SJSA1 (cell line): ENCODE results near the gene MYBL2. TPM values are rescaled to one million over a fixed set of nuclear protein-coding genes. Genes with fewer than 3 reads are reported as not detected.
A peak's percentile ranks its signal among the peaks of the same experiment; 100 is the strongest.
"Not testable (repeated sequence)": the region's sequence is repeated elsewhere in the genome, so short reads cannot be mapped to it uniquely, and the experiment has no call there.

Source experiments
- DNase-seq, 2 experiments: peaks; one replicate each; pipeline ENCODE4 v3.0.0-alpha.2; 2015 to 2020; ENCODE audit warnings: low spot score in 2 of 2, low read depth in 1 of 2
- H3K27ac ChIP-seq: fragments of 250-450 bp; sonication (Bioruptor Pico); 2 replicates; pipeline ENCODE4 v1.5.1; 2020; ENCODE audit warnings: mild to moderate bottlenecking, moderate library complexity
- H3K27me3 ChIP-seq: fragments of 250-450 bp; sonication (Bioruptor Pico); replicated peaks from 2 replicates; pipeline ENCODE4 v1.5.1; 2020; ENCODE audit warnings: mild to moderate bottlenecking, moderate library complexity
- H3K36me3 ChIP-seq: fragments of 250-450 bp; sonication (Bioruptor Pico); 2 replicates; pipeline ENCODE4 v1.5.1; 2020; ENCODE audit warnings: mild to moderate bottlenecking
- H3K4me1 ChIP-seq: fragments of 250-450 bp; sonication (Bioruptor Pico); replicated peaks from 2 replicates; pipeline ENCODE4 v1.6.1; 2021; ENCODE audit warnings: mild to moderate bottlenecking
- H3K4me3 ChIP-seq: fragments of 250-450 bp; sonication (Bioruptor Pico); 2 replicates; pipeline ENCODE4 v1.5.1; 2020; ENCODE audit warnings: mild to moderate bottlenecking
- H3K9me3 ChIP-seq: fragments of 250-450 bp; sonication (Bioruptor Pico); replicated peaks from 2 replicates; pipeline ENCODE4 v1.5.1; 2020; ENCODE audit warnings: mild to moderate bottlenecking
- total RNA-seq: library from RNA; depleted of rRNA; stranded (reverse); fragments of >200 nt; shearing (Covaris generic); gene quantifications from 2 replicates; pipeline ENCODE4 v1.2.3, GENCODE V29; 2014; rRNA removed

The MYBL2 gene
- total RNA-seq: 73.6 and 80.8 TPM in 2 replicates

DNA sequence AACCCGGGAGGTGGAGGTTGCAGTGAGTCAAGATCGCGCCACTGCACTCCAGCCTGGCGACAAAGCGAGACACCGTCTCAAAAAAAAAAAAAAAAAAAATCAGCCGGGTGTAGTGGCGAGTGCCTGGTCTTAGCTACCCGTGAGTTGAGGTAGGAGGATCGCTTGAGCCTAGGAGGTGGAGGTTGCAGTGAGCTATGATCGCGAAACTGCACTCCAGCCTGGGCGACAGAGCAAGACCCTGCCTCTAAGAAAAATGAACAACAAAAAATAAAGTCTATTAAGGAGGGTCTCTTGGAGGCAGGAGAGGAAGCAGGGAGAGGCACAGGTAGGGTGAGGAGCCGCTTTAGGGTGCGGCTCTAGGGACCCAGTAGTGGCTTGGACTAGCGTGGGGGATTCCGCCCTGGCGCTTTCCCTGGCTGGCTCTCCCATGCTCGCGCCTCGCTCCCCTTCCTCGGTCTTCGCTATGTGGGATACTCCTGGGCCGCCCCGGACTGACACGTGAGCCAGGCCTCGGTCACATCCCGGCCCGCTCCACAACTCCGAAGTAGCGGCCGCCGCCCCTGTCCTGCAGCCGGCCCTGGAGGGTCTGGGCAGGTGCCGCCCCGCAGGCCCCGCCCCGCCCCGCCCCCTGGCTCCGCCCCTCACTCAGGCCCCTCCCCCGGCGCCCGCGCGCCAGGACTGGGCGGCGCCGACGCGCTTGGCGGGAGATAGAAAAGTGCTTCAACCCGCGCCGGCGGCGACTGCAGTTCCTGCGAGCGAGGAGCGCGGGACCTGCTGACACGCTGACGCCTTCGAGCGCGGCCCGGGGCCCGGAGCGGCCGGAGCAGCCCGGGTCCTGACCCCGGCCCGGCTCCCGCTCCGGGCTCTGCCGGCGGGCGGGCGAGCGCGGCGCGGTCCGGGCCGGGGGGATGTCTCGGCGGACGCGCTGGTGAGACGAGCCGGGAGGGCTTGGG is at the start of gene MYBL2:
TSS of gene MYBL2 (plus strand) at position 739 of the 953 bp plus-strand sequence. CDS start at position 909, 170 bp downstream.
- Histone ChIP-seq H3K4me1 (peaks cover 15% of the 10 kb centered on the region), H3K27ac (peak within 1 kb of the TSS; percentile 58)
- peak; percentile 28 to 69 for DNase-seq

DNA sequence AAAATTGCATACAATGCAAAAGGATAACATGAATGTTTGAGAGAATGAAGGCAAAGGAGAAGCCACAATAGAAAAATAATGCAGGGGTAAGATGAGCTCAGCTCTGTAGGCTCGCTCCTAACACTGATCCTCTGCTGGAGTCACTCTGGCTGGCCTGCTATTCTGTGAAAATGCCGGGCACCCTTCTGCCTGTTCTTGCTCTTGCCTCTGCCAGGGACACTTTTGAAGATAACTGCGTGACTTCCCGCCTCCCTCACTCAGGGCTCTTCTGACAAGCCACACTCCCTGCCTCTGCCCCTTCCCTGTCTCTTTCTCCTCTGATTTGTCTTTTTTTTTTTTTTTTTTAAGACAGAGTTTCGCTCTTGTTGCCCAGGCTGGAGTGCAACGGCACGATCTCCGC is 35.3 kb upstream of the MYBL2 start:
- H3K27me3 ChIP-seq: no peaks in the 10 kb centered on the region
- peaks cover 11% of the 10 kb centered on the region for H3K36me3 ChIP-seq
- H3K4me1 ChIP-seq: no peaks in the 10 kb centered on the region
- H3K4me3 ChIP-seq: no peak overlapping the region
- H3K9me3 ChIP-seq: no peaks in the 10 kb centered on the region
- no peak for DNase-seq
- H3K27ac ChIP-seq: no peak overlapping the region

More for the DNA sequence above, at the start of gene MYBL2:
- peaks cover 2% of the 10 kb centered on the region; the same call in 1 of the 2 replicates for H3K9me3 ChIP-seq
- peaks cover 7% of the 10 kb centered on the region for H3K36me3 ChIP-seq
- H3K4me3 ChIP-seq: peak within 1 kb of the TSS; percentile 61
- H3K27me3 ChIP-seq: no peaks in the 10 kb centered on the region

DNA sequence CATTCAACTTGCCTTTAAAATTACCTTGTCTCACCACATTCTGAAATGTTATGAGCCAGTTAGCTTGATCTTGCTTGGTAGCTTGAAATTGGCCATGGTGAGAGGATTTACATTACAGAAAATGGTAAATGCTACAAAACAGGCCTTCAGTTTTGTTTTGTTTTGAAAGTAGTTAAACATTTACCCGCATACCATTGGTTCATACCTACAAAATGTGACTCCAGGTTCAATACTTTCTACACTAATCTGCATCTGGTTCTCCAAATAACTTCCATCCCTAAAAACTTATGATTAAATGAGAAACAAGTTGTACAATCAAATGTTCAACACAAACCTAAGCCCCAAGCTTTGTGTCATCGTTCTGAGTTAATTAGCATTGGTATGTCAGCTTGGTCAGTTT is 30.5 kb upstream of the MYBL2 start:
- H3K4me1 ChIP-seq: no peaks in the 10 kb centered on the region
- H3K27me3 ChIP-seq: no peaks in the 10 kb centered on the region
- no peaks in the 10 kb centered on the region for H3K9me3 ChIP-seq
- no peak overlapping the region for H3K4me3 ChIP-seq
- peaks cover 31% of the 10 kb centered on the region for H3K36me3 ChIP-seq
- no peak for DNase-seq
- no peak overlapping the region for H3K27ac ChIP-seq

DNA sequence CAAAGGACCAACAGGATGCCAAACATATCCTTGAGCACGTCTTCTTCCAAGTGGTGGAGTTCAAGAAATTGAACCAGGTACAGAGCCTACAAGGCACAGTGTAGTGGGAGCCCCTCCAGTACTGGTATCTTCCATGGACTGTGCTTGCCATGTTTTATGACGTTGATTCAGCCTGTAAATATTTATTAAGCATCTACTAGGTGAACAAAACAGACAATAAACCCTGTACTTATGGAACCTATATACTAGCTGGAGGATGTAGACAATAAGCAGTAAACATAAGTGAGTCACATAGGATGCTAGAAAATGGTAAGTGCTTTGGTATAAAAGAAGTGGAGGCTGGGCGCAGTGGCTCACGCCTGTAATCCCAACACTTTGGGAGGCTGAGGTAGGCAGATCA is 24.4 kb upstream of the MYBL2 start:
- Histone ChIP-seq H3K27me3 (no peaks in the 10 kb centered on the region), H3K4me3 (no peak overlapping the region), H3K9me3 (no peaks in the 10 kb centered on the region), H3K4me1 (no peaks in the 10 kb centered on the region), H3K27ac (no peak overlapping the region), H3K36me3 (peaks cover 24% of the 10 kb centered on the region)
- DNase-seq: no peak

DNA sequence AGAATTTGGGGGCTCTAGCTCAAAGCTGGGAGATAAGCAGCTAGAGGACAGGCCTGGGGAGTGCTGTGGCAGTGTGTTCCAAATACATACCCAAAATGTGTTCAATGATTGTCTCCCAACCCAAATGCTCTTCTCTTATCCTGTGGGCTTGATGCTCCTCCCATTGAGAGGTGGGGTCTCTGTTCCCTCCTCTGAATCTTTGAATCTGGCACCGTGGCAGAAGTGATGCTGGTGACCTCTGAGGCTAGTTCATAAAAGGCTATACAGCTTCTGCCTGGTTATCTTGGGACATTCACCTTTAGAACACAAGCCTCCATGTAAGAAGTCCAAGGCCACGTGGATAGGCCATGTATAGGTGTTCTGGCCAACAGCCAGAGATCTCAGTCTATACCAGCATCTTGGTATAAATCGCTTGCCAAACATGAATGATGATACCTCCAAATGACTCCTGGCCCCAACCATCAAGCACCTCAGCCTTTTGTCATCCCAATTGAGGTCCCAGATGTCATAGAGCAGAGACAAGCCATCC is 15.9 kb upstream of the MYBL2 start:
- no peak for DNase-seq
- Histone ChIP-seq H3K27me3 (no peaks in the 10 kb centered on the region), H3K9me3 (no peaks in the 10 kb centered on the region), H3K4me1 (no peaks in the 10 kb centered on the region), H3K36me3 (no peaks in the 10 kb centered on the region), H3K4me3 (no peak overlapping the region), H3K27ac (no peak overlapping the region)

DNA sequence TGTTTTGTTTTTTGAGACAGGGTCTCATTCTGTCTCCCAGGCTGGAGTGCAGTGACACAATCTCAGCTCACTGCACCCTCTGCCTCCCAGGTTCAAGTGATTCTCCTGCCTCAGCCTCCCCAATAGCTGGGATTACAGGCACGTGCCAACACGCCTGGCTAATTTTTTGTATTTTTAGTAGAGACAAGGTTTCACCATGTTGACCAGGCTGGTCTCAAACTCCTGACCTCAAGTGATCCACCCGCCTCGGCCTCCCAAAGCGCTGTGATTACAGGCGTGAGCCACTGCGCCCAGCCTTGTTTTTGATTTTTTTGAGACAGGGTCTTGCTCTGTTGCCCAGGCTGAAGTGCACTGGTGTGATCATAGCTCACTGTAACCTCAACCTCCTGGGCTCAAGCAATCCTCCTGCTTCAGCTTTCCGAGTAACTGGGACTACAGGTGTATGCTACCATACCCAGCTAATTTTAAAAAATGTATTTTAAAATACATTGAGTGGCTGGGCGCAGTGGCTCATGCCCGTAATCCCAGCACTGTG is 15.2 kb upstream of the MYBL2 start:
- not testable (repeated sequence) for DNase-seq, H3K4me1 ChIP-seq, H3K36me3 ChIP-seq, H3K27ac ChIP-seq, H3K27me3 ChIP-seq, H3K9me3 ChIP-seq, H3K4me3 ChIP-seq

DNA sequence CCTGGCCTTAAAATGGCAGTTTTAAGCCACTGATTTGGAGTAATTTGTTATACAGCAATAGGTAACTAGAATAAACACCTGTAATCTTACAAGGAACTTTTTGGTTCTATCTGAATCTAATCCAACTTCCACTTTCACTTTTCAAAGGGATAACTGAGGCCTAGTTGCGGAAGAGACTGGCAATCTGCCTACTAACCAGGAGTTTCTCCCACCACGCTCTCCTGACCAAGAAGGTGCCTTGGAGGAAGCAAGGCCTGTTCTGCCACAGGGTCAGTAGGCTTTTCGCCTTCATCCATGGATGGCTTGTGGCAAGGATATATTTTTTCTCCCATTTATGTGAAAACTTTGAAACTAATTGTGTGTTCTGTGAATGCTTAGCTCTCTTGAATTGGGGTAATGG is 12.9 kb upstream of the MYBL2 start:
- H3K36me3 ChIP-seq: no peaks in the 10 kb centered on the region
- no peaks in the 10 kb centered on the region for H3K27me3 ChIP-seq
- H3K27ac ChIP-seq: no peak overlapping the region
- peaks cover 9% of the 10 kb centered on the region for H3K4me1 ChIP-seq
- no peaks in the 10 kb centered on the region for H3K9me3 ChIP-seq
- DNase-seq: no peak
- no peak overlapping the region for H3K4me3 ChIP-seq

DNA sequence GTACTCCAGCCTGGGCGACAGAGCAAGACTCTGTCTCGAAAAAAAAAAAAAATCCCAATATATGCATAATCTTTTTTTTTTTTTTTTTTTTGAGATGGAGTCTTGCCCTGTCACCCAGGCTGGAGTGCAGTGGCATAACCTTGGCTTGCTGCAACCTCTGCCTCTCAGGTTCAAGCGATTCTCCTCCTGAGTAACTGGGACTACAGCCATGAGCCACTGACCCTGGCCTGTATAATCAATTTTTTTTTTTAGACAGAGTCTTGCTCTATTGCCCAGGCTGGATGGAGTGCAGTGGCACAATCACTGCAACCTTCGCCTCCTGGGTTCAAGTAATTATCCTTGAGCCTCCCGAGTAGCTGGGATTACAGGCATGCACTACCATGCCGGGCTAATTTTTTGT is 11.7 kb upstream of the MYBL2 start:
- not testable (repeated sequence) for H3K4me3 ChIP-seq, H3K27me3 ChIP-seq, DNase-seq, H3K4me1 ChIP-seq, H3K27ac ChIP-seq, H3K9me3 ChIP-seq, H3K36me3 ChIP-seq

DNA sequence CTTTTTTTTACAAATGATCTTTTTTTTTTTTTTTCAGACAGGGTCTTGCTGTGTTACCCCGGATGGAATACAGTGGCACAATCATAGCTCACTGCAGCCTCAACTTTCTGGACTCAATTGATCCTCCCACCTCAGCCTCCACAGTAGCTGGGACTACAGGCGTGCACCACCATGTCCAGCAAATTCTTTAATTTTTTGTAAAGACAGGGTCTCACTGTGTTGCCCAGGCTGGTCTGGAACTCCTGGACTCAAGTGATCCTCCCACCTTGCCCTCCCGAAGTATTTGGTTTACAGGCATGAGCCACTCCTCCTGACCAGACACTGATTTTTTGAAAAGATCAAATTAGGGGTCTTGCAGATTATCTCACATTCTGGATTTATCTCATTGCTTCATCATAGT is 11.0 kb upstream of the MYBL2 start:
- no peaks in the 10 kb centered on the region for H3K36me3 ChIP-seq
- DNase-seq: no peak
- no peak overlapping the region for H3K4me3 ChIP-seq
- peaks cover 9% of the 10 kb centered on the region for H3K4me1 ChIP-seq
- H3K27ac ChIP-seq: no peak overlapping the region
- no peaks in the 10 kb centered on the region for H3K9me3 ChIP-seq
- H3K27me3 ChIP-seq: no peaks in the 10 kb centered on the region

DNA sequence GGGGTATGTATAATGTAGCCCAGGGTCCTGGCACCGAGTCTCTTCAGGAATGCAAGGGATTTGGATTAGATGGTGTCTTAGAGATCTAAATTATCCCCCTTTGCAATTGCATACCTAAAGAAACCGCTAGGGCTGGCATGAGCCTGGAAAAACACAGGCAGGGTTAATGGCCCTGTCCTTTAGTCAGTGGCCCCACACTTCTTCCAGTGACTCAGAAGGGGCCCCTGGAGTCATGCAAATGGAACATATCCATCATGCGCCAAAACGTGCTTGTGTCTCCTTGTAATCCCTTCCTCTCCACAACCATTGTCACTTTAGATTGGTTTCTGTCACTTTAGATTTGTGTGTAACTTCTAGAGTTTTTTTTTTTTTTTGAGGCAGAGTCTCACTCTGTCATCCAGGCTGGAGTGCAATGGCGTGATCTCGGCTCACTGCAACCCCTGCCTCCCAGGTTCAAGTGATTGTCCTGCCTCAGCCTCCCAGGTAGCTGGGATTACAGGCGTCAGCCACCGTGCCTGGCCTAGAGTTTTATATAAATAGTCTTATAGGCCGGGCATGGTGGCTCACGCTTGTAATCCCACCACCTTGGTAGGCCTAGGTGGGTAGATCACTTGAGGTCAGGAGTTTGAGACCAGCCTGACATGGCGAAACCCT is 8.7 kb upstream of the MYBL2 start:
- H3K4me1 ChIP-seq: peaks cover 9% of the 10 kb centered on the region
- peak overlapping the region; percentile 52 for H3K4me3 ChIP-seq
- DNase-seq: no peak
- H3K27me3 ChIP-seq: no peaks in the 10 kb centered on the region
- no peaks in the 10 kb centered on the region for H3K36me3 ChIP-seq
- no peaks in the 10 kb centered on the region for H3K9me3 ChIP-seq
- no peak overlapping the region for H3K27ac ChIP-seq

DNA sequence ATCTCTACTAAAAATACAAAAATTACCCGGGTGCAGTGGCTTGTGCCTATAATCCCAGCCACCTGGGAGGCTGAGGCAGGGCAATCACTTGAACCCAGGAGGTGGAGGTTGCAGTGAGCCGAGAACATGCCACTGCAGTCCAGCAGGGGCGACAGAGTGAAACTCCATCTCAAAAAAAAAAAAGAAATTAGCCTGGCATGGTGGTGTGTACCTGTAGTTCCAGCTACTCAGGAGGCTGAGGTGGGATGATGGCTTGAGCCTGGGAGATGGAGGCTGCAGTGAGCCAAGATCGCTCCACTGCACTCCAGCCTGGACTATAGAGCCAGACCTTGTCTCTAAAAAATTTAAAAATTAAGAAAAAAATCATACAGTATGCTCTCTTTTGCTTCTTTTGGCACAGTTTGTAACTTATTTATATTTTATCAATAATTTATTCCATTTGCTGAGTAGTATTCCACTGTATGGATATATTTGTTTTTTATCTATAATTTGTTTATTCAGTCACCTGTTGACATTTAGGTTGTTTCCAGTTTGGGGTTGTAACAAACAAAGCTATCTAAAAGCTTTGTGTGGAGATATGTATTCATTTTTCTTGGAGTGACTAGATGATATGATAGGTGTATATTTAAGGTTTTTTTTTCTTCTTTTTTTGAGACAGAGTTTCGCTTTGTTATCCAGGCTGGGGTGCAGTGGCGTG is 8.0 kb upstream of the MYBL2 start:
- Histone ChIP-seq H3K27me3 (no peaks in the 10 kb centered on the region), H3K4me3 (no peak overlapping the region), H3K9me3 (no peaks in the 10 kb centered on the region), H3K36me3 (no peaks in the 10 kb centered on the region), H3K27ac (no peak overlapping the region), H3K4me1 (peaks cover 9% of the 10 kb centered on the region)
- no peak for DNase-seq

DNA sequence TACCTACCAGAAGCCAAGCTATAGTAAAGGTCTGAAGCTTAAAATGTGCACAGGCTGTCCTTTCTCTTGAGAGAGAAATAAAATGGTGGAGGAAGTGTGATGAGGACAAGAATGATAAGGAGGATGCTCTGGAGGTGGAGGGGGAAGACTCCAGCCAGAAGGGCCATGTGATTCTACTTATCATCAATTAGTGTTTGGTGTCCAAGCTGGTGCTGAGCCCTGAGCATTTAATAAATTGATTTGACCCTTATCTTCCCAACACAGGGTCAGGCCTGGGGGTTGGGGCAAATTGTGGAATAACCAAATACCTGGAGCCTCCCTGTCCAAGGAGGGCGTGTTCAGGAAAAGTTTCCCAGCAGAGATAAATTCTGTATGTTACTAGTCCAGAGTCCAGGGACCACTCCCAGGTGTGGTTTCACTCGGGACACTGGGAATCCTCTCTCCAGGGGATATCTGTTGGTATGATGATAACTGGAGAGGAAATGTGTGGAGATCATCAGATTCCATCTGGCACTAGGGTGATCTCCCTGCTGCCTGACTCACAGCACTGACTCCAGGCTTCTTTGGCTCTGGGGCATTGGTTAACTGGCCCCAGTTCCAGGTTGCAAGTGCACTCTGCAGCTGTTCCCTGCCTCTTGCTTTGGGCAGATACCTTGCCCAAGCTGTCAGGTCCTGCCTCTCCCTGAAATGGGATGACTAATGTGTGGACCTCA is 3.8 kb upstream of the MYBL2 start:
- H3K27me3 ChIP-seq: no peaks in the 10 kb centered on the region
- DNase-seq: no peak
- H3K36me3 ChIP-seq: peaks cover 3% of the 10 kb centered on the region; the same call in 1 of the 2 replicates
- no peak overlapping the region for H3K27ac ChIP-seq
- no peak overlapping the region for H3K4me3 ChIP-seq
- H3K9me3 ChIP-seq: peaks cover 2% of the 10 kb centered on the region; the same call in 1 of the 2 replicates
- peaks cover 14% of the 10 kb centered on the region for H3K4me1 ChIP-seq
